Calu3 (cell line): ENCODE results near the gene TBC1D24. TPM values are rescaled to one million over a fixed set of nuclear protein-coding genes. Genes with fewer than 3 reads are reported as not detected.

ENCODE experiments used
- BruUV-seq: library from RNA; stranded (reverse); fragments of 400-500 nt; replicated peaks from 2 replicates; lab custom pipeline; 2021; lab: Mats Ljungman, UMichigan
- CTCF ChIA-PET: fragments of 300-600 bp; sonication (Branson Sonifier 250); formaldehyde crosslinking; loops from one replicate; lab custom pipeline; 2022; ENCODE audit warnings: antibody characterized with exemption; lab: Charles Lee
- DNase-seq: peaks from one replicate; pipeline ENCODE4 v3.0.0; 2022
- H3K27ac Mint-ChIP-seq: one replicate; pipeline ENCODE4 v1.8.0; 2022; ENCODE audit warnings: mixed read lengths; ENCODE audit not compliant: unreplicated experiment
- H3K27me3 Mint-ChIP-seq: one replicate; pipeline ENCODE4 v1.8.0; 2022; ENCODE audit warnings: mixed read lengths; ENCODE audit not compliant: unreplicated experiment
- H3K36me3 Mint-ChIP-seq: one replicate; pipeline ENCODE4 v1.8.0; 2022; ENCODE audit warnings: mild to moderate bottlenecking, moderate library complexity, mixed read lengths; ENCODE audit not compliant: insufficient read depth, unreplicated experiment
- H3K4me1 Mint-ChIP-seq: one replicate; pipeline ENCODE4 v1.8.0; 2022; ENCODE audit warnings: mild to moderate bottlenecking, low read depth, mixed read lengths; ENCODE audit not compliant: unreplicated experiment
- H3K4me3 Mint-ChIP-seq: one replicate; pipeline ENCODE4 v1.8.0; 2022; ENCODE audit warnings: mild to moderate bottlenecking, low read depth, moderate library complexity, mixed read lengths; ENCODE audit not compliant: unreplicated experiment
- H3K9me3 Mint-ChIP-seq: one replicate; pipeline ENCODE4 v1.8.0; 2022; ENCODE audit warnings: low read depth, mixed read lengths; ENCODE audit not compliant: unreplicated experiment
- intact Hi-C: fragments of 100-400 bp; cut with micrococcal nuclease; formaldehyde crosslinking; loops from one replicate; pipeline ENCODE4 v1.10.0; 2022; ENCODE audit not compliant: unreplicated experiment
- total RNA-seq: library from RNA; stranded (reverse); gene quantifications from 2 replicates; pipeline ENCODE4 v1.2.3, GENCODE V29; 2022
- TF ChIP-seq, protein P1 (sequence below): fragments of 200-600 bp; IDR thresholded peaks from one replicate; pipeline ENCODE4 v1.8.0; 2022; ENCODE audit warnings: antibody characterized with exemption; ENCODE audit not compliant: unreplicated experiment

Gene TBC1D24
- total RNA-seq, 1 experiment from 2014 or later, result 33.3 TPM

- no peak overlapping the region for H3K27ac Mint-ChIP-seq
- TF ChIP-seq, protein P1, sequence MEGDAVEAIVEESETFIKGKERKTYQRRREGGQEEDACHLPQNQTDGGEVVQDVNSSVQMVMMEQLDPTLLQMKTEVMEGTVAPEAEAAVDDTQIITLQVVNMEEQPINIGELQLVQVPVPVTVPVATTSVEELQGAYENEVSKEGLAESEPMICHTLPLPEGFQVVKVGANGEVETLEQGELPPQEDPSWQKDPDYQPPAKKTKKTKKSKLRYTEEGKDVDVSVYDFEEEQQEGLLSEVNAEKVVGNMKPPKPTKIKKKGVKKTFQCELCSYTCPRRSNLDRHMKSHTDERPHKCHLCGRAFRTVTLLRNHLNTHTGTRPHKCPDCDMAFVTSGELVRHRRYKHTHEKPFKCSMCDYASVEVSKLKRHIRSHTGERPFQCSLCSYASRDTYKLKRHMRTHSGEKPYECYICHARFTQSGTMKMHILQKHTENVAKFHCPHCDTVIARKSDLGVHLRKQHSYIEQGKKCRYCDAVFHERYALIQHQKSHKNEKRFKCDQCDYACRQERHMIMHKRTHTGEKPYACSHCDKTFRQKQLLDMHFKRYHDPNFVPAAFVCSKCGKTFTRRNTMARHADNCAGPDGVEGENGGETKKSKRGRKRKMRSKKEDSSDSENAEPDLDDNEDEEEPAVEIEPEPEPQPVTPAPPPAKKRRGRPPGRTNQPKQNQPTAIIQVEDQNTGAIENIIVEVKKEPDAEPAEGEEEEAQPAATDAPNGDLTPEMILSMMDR, result no peak
- H3K4me3 Mint-ChIP-seq, result no peak overlapping the region
- no peaks in the 10 kb centered on the region for H3K27me3 Mint-ChIP-seq
- CTCF ChIA-PET, result no interaction called here
- no peak for DNase-seq
- no peaks in the 10 kb centered on the region for H3K9me3 Mint-ChIP-seq
- H3K4me1 Mint-ChIP-seq, result peaks cover 7% of the 10 kb centered on the region
- intact Hi-C loops, result no loop called here
- no TSS peak for BruUV-seq
- H3K36me3 Mint-ChIP-seq, result peaks cover 14% of the 10 kb centered on the region
Measured at GRCh38 chr16:2487517-2487842, 12.6 kb downstream of the TBC1D24 start.

GRCh38 chr16:2487903-2488531 is 13.1 kb downstream of the TBC1D24 start:
- no TSS peak for BruUV-seq
- Mint-ChIP-seq H3K27ac (no peak overlapping the region), H3K4me1 (peaks cover 7% of the 10 kb centered on the region), H3K36me3 (peaks cover 9% of the 10 kb centered on the region), H3K9me3 (no peaks in the 10 kb centered on the region), H3K4me3 (no peak overlapping the region), H3K27me3 (no peaks in the 10 kb centered on the region)
- CTCF ChIA-PET, result interaction anchor here (0.7 kb wide), 1 partner anchor 141 kb away, joined by 3 read pairs; no protein-coding TSS in a partner anchor
- no peak for DNase-seq
- TF ChIP-seq, protein P1, result no peak
- intact Hi-C loops, result no loop called here

- TF ChIP-seq, protein P1, result no peak
- intact Hi-C loops, result no loop called here
- peaks cover 9% of the 10 kb centered on the region for H3K36me3 Mint-ChIP-seq
- no TSS peak for BruUV-seq
- CTCF ChIA-PET, result no interaction called here
- DNase-seq, result no peak
- H3K27me3 Mint-ChIP-seq, result no peaks in the 10 kb centered on the region
- no peaks in the 10 kb centered on the region for H3K9me3 Mint-ChIP-seq
- no peak overlapping the region for H3K4me3 Mint-ChIP-seq
- no peak overlapping the region for H3K27ac Mint-ChIP-seq
- H3K4me1 Mint-ChIP-seq, result peaks cover 7% of the 10 kb centered on the region
Measured at GRCh38 chr16:2489581-2489980, 14.7 kb downstream of the TBC1D24 start.

- no peak for DNase-seq
- Mint-ChIP-seq H3K4me3 (no peak overlapping the region), H3K27me3 (no peaks in the 10 kb centered on the region), H3K36me3 (peaks cover 9% of the 10 kb centered on the region), H3K27ac (no peak overlapping the region), H3K4me1 (peaks cover 7% of the 10 kb centered on the region), H3K9me3 (no peaks in the 10 kb centered on the region)
- CTCF ChIA-PET, result no interaction called here
- no TSS peak for BruUV-seq
- TF ChIP-seq, protein P1, result no peak
- intact Hi-C loops, result no loop called here
Measured at GRCh38 chr16:2490190-2491105, 15.5 kb downstream of the TBC1D24 start.
